ENCODE data around the gene STPG3. TPM values are rescaled to one million over a fixed set of nuclear protein-coding genes. Genes with fewer than 3 reads are reported as not detected.
"Not testable (repeated sequence)": the region's sequence is repeated elsewhere in the genome, so short reads cannot be mapped to it uniquely, and the experiment has no call there.

Gene STPG3
- polyA plus RNA-seq, 1 of the 3 experiments (the other 2 are of a cell fraction) = not detected

GRCh38 chr9:137262173-137262908 lies 11.3 kb downstream of the STPG3 start:
- TF ChIP-seq RAD21 (IDR thresholded peaks at IDR 0.05; ENCODE audit: low read length) (peak; percentile 20; the same call in 1 of the 2 replicates), SMC3 (IDR thresholded peaks at IDR 0.05; ENCODE audit: low read depth, low read length) (0 out of 2 replicates have a peak, but pooled peaks have one; percentile 4), ZBTB33 (IDR thresholded peaks at IDR 0.05; ENCODE audit: borderline replicate concordance, low read depth) (0 out of 2 replicates have a peak, but pooled peaks have one; percentile 31), CTCF (IDR thresholded peaks at IDR 0.05) (peak; percentile 49), RFX5 (IDR thresholded peaks at IDR 0.05; ENCODE audit: low read length) (peak; percentile 64; the same call in 1 of the 2 replicates)
- H3K9me2 ChIP-seq; DNase-seq; H2AFZ ChIP-seq (ENCODE audit: low read depth); H3K4me2 ChIP-seq; H4K20me1 ChIP-seq (ENCODE audit: insufficient read depth); H3K9me3 ChIP-seq; H3K4me3 ChIP-seq (ENCODE audit: low read depth in 2 of 2, low read length in 1 of 2); H3F3A ChIP-seq (replicated peaks; ENCODE audit: insufficient read depth); H3K27me3 ChIP-seq (ENCODE audit: insufficient read depth); H3K9ac ChIP-seq; H3K4me1 ChIP-seq (ENCODE audit: control insufficient read depth in 1 of 2, insufficient read depth in 2 of 2, low read depth in 1 of 2, low read length in 1 of 2); H3K27ac ChIP-seq (ENCODE audit: low read depth in 2 of 2, low read length in 1 of 2): not testable (repeated sequence)
- Histone ChIP-seq H3K36me3 (replicated peaks in 1 of 2; ENCODE audit: control insufficient read depth in 1 of 2, insufficient read depth in 2 of 2, low read length in 1 of 2) (peaks cover 15 to 29% of the 10 kb centered on the region in 2 experiments), H3K79me2 (ENCODE audit: insufficient read depth) (peaks cover 26% of the 10 kb centered on the region)
- ChIA-PET POLR2A (interaction anchor here (0.8 to 1.6 kb wide), 2 partner anchors 11 to 22 kb away, joined by 3 to 8 read pairs; partner anchors contain the start of gene TUBB4B), CTCF (interaction anchor here (3.1 kb wide), 2 partner anchors 11 to 25 kb away, joined by 18 to 26 read pairs; no protein-coding TSS in a partner anchor)
- 51% methylated on average over 6 of the region's 15 CpGs for WGBS (ENCODE audit: low lambda C conversion rate)

- peaks cover 3% of the 10 kb centered on the region for H3F3A ChIP-seq (replicated peaks; ENCODE audit: insufficient read depth)
- no peak overlapping the region for H3K27ac ChIP-seq (ENCODE audit: low read depth in 2 of 2, low read length in 1 of 2)
- no peaks in the 10 kb centered on the region for H3K27me3 ChIP-seq (ENCODE audit: insufficient read depth)
- no peak overlapping the region for H3K4me2 ChIP-seq
- TF ChIP-seq POLR2AphosphoS5 (IDR thresholded peaks at IDR 0.05; ENCODE audit: low read depth, low read length) (no peak), FOSL2 (IDR thresholded peaks at IDR 0.05; ENCODE audit: borderline replicate concordance, low read depth) (no peak), CHD2 (IDR thresholded peaks at IDR 0.05; ENCODE audit: low read length, partially characterized antibody) (no peak), NFIC (IDR thresholded peaks at IDR 0.05; ENCODE audit: borderline replicate concordance) (no peak), RAD21 (IDR thresholded peaks at IDR 0.05; ENCODE audit: low read length) (no peak), TEAD4 (IDR thresholded peaks at IDR 0.05; ENCODE audit: borderline replicate concordance, insufficient read depth) (no peak), JUND (IDR thresholded peaks at IDR 0.05) (no peak), MEF2A (IDR thresholded peaks at IDR 0.05; ENCODE audit: borderline replicate concordance, low read depth) (no peak), IRF3 (IDR thresholded peaks at IDR 0.05; ENCODE audit: low read depth, low read length) (no peak), RFX5 (IDR thresholded peaks at IDR 0.05; ENCODE audit: low read length) (no peak), FOXJ3 (CRISPR knock-in tag; IDR thresholded peaks at IDR 0.05) (no peak), TCF12 (IDR thresholded peaks at IDR 0.05) (no peak), GATA2 (CRISPR knock-in tag; IDR thresholded peaks at IDR 0.05) (no peak), SIN3A (IDR thresholded peaks at IDR 0.05; ENCODE audit: borderline replicate concordance, low read depth, low read length) (no peak)
- DNase-seq = no peak
- POLR2A ChIA-PET = interaction anchor here (1.6 kb wide), 1 partner anchor 10 kb away, joined by 8 read pairs; no protein-coding TSS in a partner anchor
- H3K9me2 ChIP-seq = no peaks in the 10 kb centered on the region
- no peaks in the 10 kb centered on the region for H3K4me1 ChIP-seq (ENCODE audit: control insufficient read depth in 1 of 2, insufficient read depth in 2 of 2, low read depth in 1 of 2, low read length in 1 of 2)
- H3K9ac ChIP-seq = no peak overlapping the region
- H3K36me3 ChIP-seq (replicated peaks in 1 of 2; ENCODE audit: control insufficient read depth in 1 of 2, insufficient read depth in 2 of 2, low read length in 1 of 2) = peaks cover 19 to 32% of the 10 kb centered on the region in 2 experiments
- CTCF ChIA-PET = interaction anchor here (0.8 to 3.1 kb wide), 3 partner anchors 11 to 25 kb away, joined by 3 to 26 read pairs (median 18); partner anchors contain the start of gene TUBB4B
- no peak overlapping the region for H3K4me3 ChIP-seq (ENCODE audit: low read depth in 2 of 2, low read length in 1 of 2)
- H3K79me2 ChIP-seq (ENCODE audit: insufficient read depth) = peaks cover 22% of the 10 kb centered on the region
- WGBS (ENCODE audit: low lambda C conversion rate) = 93% methylated on average over 24 of the region's 24 CpGs
- H3K9me3 ChIP-seq = no peaks in the 10 kb centered on the region
- no peak overlapping the region for H2AFZ ChIP-seq (ENCODE audit: low read depth)
- no peaks in the 10 kb centered on the region for H4K20me1 ChIP-seq (ENCODE audit: insufficient read depth)
Observed at GRCh38 chr9:137262909-137263285, 11.8 kb downstream of the STPG3 start.

Data from SK-N-SH (cell line).